GM12891 (cell line): ENCODE measurements around the gene LEMD1.
"Not testable (repeated sequence)": the region's sequence is repeated elsewhere in the genome, so short reads cannot be mapped to it uniquely, and the experiment has no call there.

Experiments
- POLR2A ChIP-seq: IDR thresholded peaks from 2 replicates; pipeline ENCODE4 v1.6.1; 2011; ENCODE audit warnings: low read depth, low read length, control low read depth
- POLR2AphosphoS5 ChIP-seq: IDR thresholded peaks from 2 replicates; pipeline ENCODE4 v1.6.1; 2011; ENCODE audit warnings: low read depth, low read length, control low read depth
- POU2F2 ChIP-seq: IDR thresholded peaks from 2 replicates; pipeline ENCODE4 v1.6.1; 2011; ENCODE audit warnings: low read depth, mild to moderate bottlenecking, control low read depth, low read length, moderate library complexity
- SPI1 ChIP-seq: IDR thresholded peaks from 2 replicates; pipeline ENCODE4 v1.6.1; 2011; ENCODE audit warnings: low read depth, low read length, control low read depth
- TAF1 ChIP-seq: IDR thresholded peaks from 2 replicates; pipeline ENCODE4 v1.6.1; 2011; ENCODE audit warnings: low read depth, low read length, control low read depth

DNA sequence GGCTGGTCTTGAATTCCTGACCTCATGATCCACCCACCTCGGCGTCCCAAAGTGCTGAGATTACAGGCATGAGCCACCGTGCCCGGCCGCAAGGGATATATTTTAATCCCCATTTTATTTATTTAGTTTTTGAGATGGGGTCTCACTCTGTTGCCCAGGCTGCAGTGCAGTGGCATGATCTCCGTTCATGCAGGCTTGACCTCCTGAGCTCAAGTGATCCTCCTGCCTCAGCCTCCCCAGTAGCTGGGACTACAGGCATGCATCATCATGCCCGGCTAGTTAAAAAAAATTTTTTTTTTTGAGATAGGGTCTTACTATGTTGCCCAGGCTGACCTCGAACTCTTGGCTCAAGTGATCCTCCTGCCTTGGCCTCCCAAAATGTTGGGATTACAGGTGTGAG is 56.8 kb downstream of the LEMD1 start:
- not testable (repeated sequence) for TF ChIP-seq TAF1, SPI1, POLR2AphosphoS5, POLR2A, POU2F2
